Measurements from ENCODE around the gene THAP9.

THAP9 gene

GRCh38 chr4:82957045-82957444 is 56.5 kb downstream of the THAP9 start:
- no peak overlapping the region for H3K4me3 ChIP-seq
- no peak overlapping the region for H3K27ac ChIP-seq
- DNase-seq (ENCODE audit: low spot score): no peak
- no peak for TF ChIP-seq CTCF (IDR thresholded peaks at IDR 0.05)

- Histone ChIP-seq H3K4me3 (no peak overlapping the region), H3K27ac (no peak overlapping the region)
- DNase-seq (ENCODE audit: low spot score): no peak
- TF ChIP-seq CTCF (IDR thresholded peaks at IDR 0.05): no peak
Measured at GRCh38 chr4:82965763-82966162, 65.2 kb downstream of the THAP9 start.

- H3K4me3 ChIP-seq: no peak overlapping the region
- H3K27ac ChIP-seq: no peak overlapping the region
- TF ChIP-seq CTCF (IDR thresholded peaks at IDR 0.05): no peak
- no peak for DNase-seq (ENCODE audit: low spot score)
Measured at GRCh38 chr4:82968972-82969371, 68.4 kb downstream of the THAP9 start.

- no peak overlapping the region for H3K27ac ChIP-seq
- no peak for DNase-seq (ENCODE audit: low spot score)
- no peak for TF ChIP-seq CTCF (IDR thresholded peaks at IDR 0.05)
- H3K4me3 ChIP-seq: no peak overlapping the region
Measured at GRCh38 chr4:82969414-82969813, 68.9 kb downstream of the THAP9 start.

All from coronary artery (tissue), 2 donors.